ENCODE data around the gene PCDHGA5.
A peak's percentile ranks its signal among the peaks of the same experiment; 100 is the strongest.

Gene PCDHGA5

GRCh38 chr5:141355641-141356040 lies 8.3 kb upstream of the PCDHGA5 start:
- Histone ChIP-seq H3K27me3 (replicated peaks; ENCODE audit: control insufficient read depth, insufficient read depth, low read length) (peaks cover 4% of the 10 kb centered on the region), H3K9ac (ENCODE audit: low read length) (no peak overlapping the region), H3K4me1 (ENCODE audit: control insufficient read depth, insufficient read depth, low read length) (no peaks in the 10 kb centered on the region), H3K36me3 (ENCODE audit: control insufficient read depth, insufficient read depth, low read length, severe bottlenecking) (no peaks in the 10 kb centered on the region), H3K4me3 (ENCODE audit: low read length) (peak overlapping the region; percentile 79), H3K9me3 (ENCODE audit: control insufficient read depth, low read length) (peaks cover 63% of the 10 kb centered on the region)
- DNase-seq (ENCODE audit: low read depth) = no peak

GRCh38 chr5:141356133-141356532 lies 7.8 kb upstream of the PCDHGA5 start:
- Histone ChIP-seq H3K4me1 (ENCODE audit: control insufficient read depth, insufficient read depth, low read length) (no peaks in the 10 kb centered on the region), H3K27me3 (replicated peaks; ENCODE audit: control insufficient read depth, insufficient read depth, low read length) (peaks cover 4% of the 10 kb centered on the region), H3K9ac (ENCODE audit: low read length) (no peak overlapping the region), H3K4me3 (ENCODE audit: low read length) (peak overlapping the region; percentile 79), H3K36me3 (ENCODE audit: control insufficient read depth, insufficient read depth, low read length, severe bottlenecking) (no peaks in the 10 kb centered on the region), H3K9me3 (ENCODE audit: control insufficient read depth, low read length) (peaks cover 63% of the 10 kb centered on the region)
- DNase-seq (ENCODE audit: low read depth) = no peak

- Histone ChIP-seq H3K36me3 (ENCODE audit: control insufficient read depth, insufficient read depth, low read length, severe bottlenecking) (no peaks in the 10 kb centered on the region), H3K4me1 (ENCODE audit: control insufficient read depth, insufficient read depth, low read length) (no peaks in the 10 kb centered on the region), H3K9me3 (ENCODE audit: control insufficient read depth, low read length) (peaks cover 66% of the 10 kb centered on the region), H3K4me3 (ENCODE audit: low read length) (peak overlapping the region; percentile 58), H3K9ac (ENCODE audit: low read length) (no peak overlapping the region), H3K27me3 (replicated peaks; ENCODE audit: control insufficient read depth, insufficient read depth, low read length) (peaks cover 4% of the 10 kb centered on the region)
- no peak for DNase-seq (ENCODE audit: low read depth)
These were observed 7.0 kb upstream of the PCDHGA5 start for GRCh38 chr5:141356950-141357349.

- H3K36me3 ChIP-seq (ENCODE audit: control insufficient read depth, insufficient read depth, low read length, severe bottlenecking) = no peaks in the 10 kb centered on the region
- peak; percentile 37 for DNase-seq (ENCODE audit: low read depth)
- H3K27me3 ChIP-seq (replicated peaks; ENCODE audit: control insufficient read depth, insufficient read depth, low read length) = peaks cover 6% of the 10 kb centered on the region
- peaks cover 89% of the 10 kb centered on the region for H3K9me3 ChIP-seq (ENCODE audit: control insufficient read depth, low read length)
- no peaks in the 10 kb centered on the region for H3K4me1 ChIP-seq (ENCODE audit: control insufficient read depth, insufficient read depth, low read length)
- peak within 1 kb of the TSS; percentile 78 for H3K4me3 ChIP-seq (ENCODE audit: low read length)
- peak within 1 kb of the TSS; percentile 54 for H3K9ac ChIP-seq (ENCODE audit: low read length)
These were observed 4.1 kb upstream of the PCDHGA5 start, which contains the start of gene PCDHGB2 for GRCh38 chr5:141359790-141360426. Gene PCDHGB2, plus strand, starts transcription at chr5:141359994. Its CDS starts 142 bp downstream, at chr5:141360136.

GRCh38 chr5:141360685-141361084 lies 3.3 kb upstream of the PCDHGA5 start:
- Histone ChIP-seq H3K4me1 (ENCODE audit: control insufficient read depth, insufficient read depth, low read length) (no peaks in the 10 kb centered on the region), H3K36me3 (ENCODE audit: control insufficient read depth, insufficient read depth, low read length, severe bottlenecking) (no peaks in the 10 kb centered on the region), H3K27me3 (replicated peaks; ENCODE audit: control insufficient read depth, insufficient read depth, low read length) (peaks cover 8% of the 10 kb centered on the region), H3K9me3 (ENCODE audit: control insufficient read depth, low read length) (peaks cover 92% of the 10 kb centered on the region), H3K4me3 (ENCODE audit: low read length) (peak overlapping the region; percentile 78), H3K9ac (ENCODE audit: low read length) (no peak overlapping the region)
- DNase-seq (ENCODE audit: low read depth) = no peak

GRCh38 chr5:141362719-141363118 lies 1.2 kb upstream of the PCDHGA5 start:
- Histone ChIP-seq H3K4me1 (ENCODE audit: control insufficient read depth, insufficient read depth, low read length) (no peaks in the 10 kb centered on the region), H3K27me3 (replicated peaks; ENCODE audit: control insufficient read depth, insufficient read depth, low read length) (peaks cover 16% of the 10 kb centered on the region), H3K4me3 (ENCODE audit: low read length) (no peak overlapping the region), H3K9me3 (ENCODE audit: control insufficient read depth, low read length) (peaks cover 87% of the 10 kb centered on the region), H3K9ac (ENCODE audit: low read length) (no peak overlapping the region), H3K36me3 (ENCODE audit: control insufficient read depth, insufficient read depth, low read length, severe bottlenecking) (no peaks in the 10 kb centered on the region)
- no peak for DNase-seq (ENCODE audit: low read depth)

GRCh38 chr5:141366016-141366896 lies 2.3 kb downstream of the PCDHGA5 start:
- no peak overlapping the region for H3K9ac ChIP-seq (ENCODE audit: low read length)
- H3K4me1 ChIP-seq (ENCODE audit: control insufficient read depth, insufficient read depth, low read length) = peaks cover 4% of the 10 kb centered on the region
- peaks cover 70% of the 10 kb centered on the region for H3K9me3 ChIP-seq (ENCODE audit: control insufficient read depth, low read length)
- H3K27me3 ChIP-seq (replicated peaks; ENCODE audit: control insufficient read depth, insufficient read depth, low read length) = peaks cover 22% of the 10 kb centered on the region
- no peak for DNase-seq (ENCODE audit: low read depth)
- H3K36me3 ChIP-seq (ENCODE audit: control insufficient read depth, insufficient read depth, low read length, severe bottlenecking) = no peaks in the 10 kb centered on the region
- no peak overlapping the region for H3K4me3 ChIP-seq (ENCODE audit: low read length)

GRCh38 chr5:141369994-141370848 lies 6.3 kb downstream of the PCDHGA5 start, which contains the start of gene PCDHGB3:
Gene PCDHGB3, plus strand, starts transcription at chr5:141370242. Its CDS starts 153 bp downstream, at chr5:141370395.
- Histone ChIP-seq H3K9me3 (ENCODE audit: control insufficient read depth, low read length) (peaks cover 69% of the 10 kb centered on the region), H3K36me3 (ENCODE audit: control insufficient read depth, insufficient read depth, low read length, severe bottlenecking) (no peaks in the 10 kb centered on the region), H3K4me3 (ENCODE audit: low read length) (peak within 1 kb of the TSS; percentile 80), H3K9ac (ENCODE audit: low read length) (peak within 1 kb of the TSS; percentile 73), H3K27me3 (replicated peaks; ENCODE audit: control insufficient read depth, insufficient read depth, low read length) (peaks cover 21% of the 10 kb centered on the region), H3K4me1 (ENCODE audit: control insufficient read depth, insufficient read depth, low read length) (peaks cover 4% of the 10 kb centered on the region)
- DNase-seq (ENCODE audit: low read depth) = peak; percentile 19

GRCh38 chr5:141371572-141372475 lies 7.9 kb downstream of the PCDHGA5 start:
- Histone ChIP-seq H3K36me3 (ENCODE audit: control insufficient read depth, insufficient read depth, low read length, severe bottlenecking) (no peaks in the 10 kb centered on the region), H3K9ac (ENCODE audit: low read length) (no peak overlapping the region), H3K4me1 (ENCODE audit: control insufficient read depth, insufficient read depth, low read length) (peaks cover 4% of the 10 kb centered on the region), H3K9me3 (ENCODE audit: control insufficient read depth, low read length) (peaks cover 61% of the 10 kb centered on the region), H3K27me3 (replicated peaks; ENCODE audit: control insufficient read depth, insufficient read depth, low read length) (peaks cover 11% of the 10 kb centered on the region), H3K4me3 (ENCODE audit: low read length) (peak overlapping the region; percentile 16)
- no peak for DNase-seq (ENCODE audit: low read depth)

GRCh38 chr5:141373673-141374317 lies 9.8 kb downstream of the PCDHGA5 start, which contains the start of gene PCDHGA6:
Gene PCDHGA6, plus strand, starts transcription at chr5:141373891. Its CDS starts 193 bp downstream, at chr5:141374084.
- no peaks in the 10 kb centered on the region for H3K36me3 ChIP-seq (ENCODE audit: control insufficient read depth, insufficient read depth, low read length, severe bottlenecking)
- DNase-seq (ENCODE audit: low read depth) = peak; percentile 62
- peaks cover 57% of the 10 kb centered on the region for H3K9me3 ChIP-seq (ENCODE audit: control insufficient read depth, low read length)
- H3K27me3 ChIP-seq (replicated peaks; ENCODE audit: control insufficient read depth, insufficient read depth, low read length) = peaks cover 11% of the 10 kb centered on the region
- H3K9ac ChIP-seq (ENCODE audit: low read length) = peak within 1 kb of the TSS; percentile 30
- peaks cover 4% of the 10 kb centered on the region for H3K4me1 ChIP-seq (ENCODE audit: control insufficient read depth, insufficient read depth, low read length)
- peak within 1 kb of the TSS; percentile 76 for H3K4me3 ChIP-seq (ENCODE audit: low read length)

Measured in adipocyte (in vitro differentiated cells).